Ovary (tissue), 9 donors: Measurements from ENCODE around the gene SUPT4H1. TPM values are rescaled to one million over a fixed set of nuclear protein-coding genes. Genes with fewer than 3 reads are reported as not detected.
A peak's percentile ranks its signal among the peaks of the same experiment; 100 is the strongest.

Experiments
- DNase-seq, 5 donors: peaks; one replicate each; pipeline ENCODE4 v3.0.0-alpha.2; 2019 to 2020
- H3K27ac ChIP-seq, 2 donors: fragments of 200-600 bp; one replicate each; pipeline versions ENCODE4 v1.5.1 to v1.8.0; 2019 to 2022
- H3K27me3 ChIP-seq: fragments of 200-600 bp; one replicate; pipeline ENCODE4 v1.8.0; 2022
- H3K36me3 ChIP-seq: fragments of 200-600 bp; sonication (generic); one replicate; pipeline ENCODE4 v1.5.1; 2019
- H3K4me1 ChIP-seq: one replicate; pipeline ENCODE4 v1.8.1; 2013; ENCODE audit warnings: mild to moderate bottlenecking, moderate library complexity; ENCODE audit not compliant: insufficient read depth
- H3K4me3 ChIP-seq: fragments of 200-600 bp; sonication (generic); one replicate; pipeline ENCODE4 v1.5.1; 2017
- H3K9me3 ChIP-seq, 2 donors: fragments of 200-600 bp in 1 of 2; sonication (generic) in 1 of 2; one replicate each; pipeline versions ENCODE4 v1.5.1 to v1.8.1; 2013 to 2019; ENCODE audit warnings: mild to moderate bottlenecking in 1 of 2, moderate library complexity in 1 of 2
- CTCF ChIP-seq, 3 donors: fragments of 450-650 bp in 2 of 3; fragments of 200-600 bp in 1 of 3; IDR thresholded peaks; one replicate each; pipeline versions ENCODE4 v1.5.1 to v1.8.0; 2016 to 2022; ENCODE audit warnings: antibody characterized with exemption in 3 of 3, mild to moderate bottlenecking in 1 of 3
- EP300 ChIP-seq: sonication (generic); formaldehyde crosslinking; IDR thresholded peaks from one replicate; pipeline ENCODE4 v1.6.1; 2017; ENCODE audit warnings: antibody characterized with exemption
- POLR2A ChIP-seq: fragments of 450-650 bp; IDR thresholded peaks from one replicate; pipeline ENCODE4 v1.6.1; 2017; ENCODE audit warnings: antibody characterized with exemption, mild to moderate bottlenecking, moderate library complexity
- WGBS, 3 donors: extraction: QIAGEN DNeasy Blood & Tissue Kit in 1 of 3; methylation state at CpG; one replicate each; pipeline versions ENCODE4 v1.1.5 to v1.1.7; 2013 to 2017; 5-methylcytosine and 5-hydroxymethylcytosine counted together
- intact Hi-C, 4 donors: fragments of 100-400 bp; cut with DNase I; formaldehyde crosslinking; loops; one replicate each; pipeline versions ENCODE4 v1.11.0 to v1.15.1; 2022 to 2023
- polyA plus RNA-seq, 2 donors: library from polyadenylated mRNA; stranded (reverse); fragments of 200-250 nt in 1 of 2; fragments of 350-450 nt in 1 of 2; fragmentation: Illumina TruSeq in 1 of 2; extraction: RNeasy Lipid Tissue Mini Kit (QIAGEN cat#74804) in 1 of 2; gene quantifications; one replicate each; pipeline ENCODE4 v1.2.3, GENCODE V29; 2013 to 2014
- total RNA-seq, 7 donors: library from RNA; depleted of rRNA in 2 of 7; stranded (reverse); fragments of >200 nt in 2 of 7; fragmentation: NEBNext Ultra II Directional in 3 of 7; extraction: Animal tissue kit (Norgen Biotek cat#: 25700) in 3 of 7; gene quantifications; one replicate each; pipeline versions ENCODE4 v1.1.0 to v1.2.4, GENCODE V29; 2016 to 2023
- donor health status: DM: no; HTN: no; CAD: no; lungs with moderate emphysema.
- donor health status: DM: no; HTN: no; CAD: no.
- donor health status: Bipolar disorder and iron deficiency.
- donor health status: DM: yes; HTN: yes; CAD: no.
- donor health status: DM: no; HTN: no; CAD: no.
- donor health status: DM: yes; HTN: yes; CAD: no.

The SUPT4H1 gene
- total and polyA plus RNA-seq, 9 donors, result 43.7 to 182 (median 66.0) TPM

- no peak for DNase-seq
- no peaks in the 10 kb centered on the region for H3K9me3 ChIP-seq
- no peak overlapping the region for H3K27ac ChIP-seq
- no peaks in the 10 kb centered on the region for H3K27me3 ChIP-seq
- no peak overlapping the region for H3K4me3 ChIP-seq
- no peaks in the 10 kb centered on the region for H3K36me3 ChIP-seq
- intact Hi-C loops, result no loop called here
- no peaks in the 10 kb centered on the region for H3K4me1 ChIP-seq
- TF ChIP-seq POLR2A (no peak), EP300 (no peak), CTCF (IDR thresholded peaks at IDR 0.05) (no peak)
- 76 to 77% (median 76%) methylated on average over 3 of the region's 3 CpGs for WGBS, 3 donors
Observed at GRCh38 chr17:58338454-58338840, 13.6 kb downstream of the SUPT4H1 start.

- Histone ChIP-seq H3K4me1 (no peaks in the 10 kb centered on the region), H3K36me3 (no peaks in the 10 kb centered on the region), H3K9me3 (no peaks in the 10 kb centered on the region), H3K27ac (no peak overlapping the region), H3K4me3 (no peak overlapping the region), H3K27me3 (no peaks in the 10 kb centered on the region)
- 27 to 33% (median 30%) methylated on average over 23 of the region's 23 CpGs for WGBS, 3 donors
- DNase-seq, result peak in 1 of 5 donors; percentile 51
- TF ChIP-seq POLR2A (no peak), EP300 (no peak), CTCF (IDR thresholded peaks at IDR 0.05) (no peak)
- intact Hi-C loops, result no loop called here
Observed at GRCh38 chr17:58337600-58338453, 14.2 kb downstream of the SUPT4H1 start.

GRCh38 chr17:58337210-58337599 is 14.8 kb downstream of the SUPT4H1 start:
- intact Hi-C loops, result no loop called here
- no peak for DNase-seq
- no peaks in the 10 kb centered on the region for H3K9me3 ChIP-seq
- H3K4me1 ChIP-seq, result no peaks in the 10 kb centered on the region
- H3K27me3 ChIP-seq, result no peaks in the 10 kb centered on the region
- no peak overlapping the region for H3K4me3 ChIP-seq
- no peak overlapping the region for H3K27ac ChIP-seq
- TF ChIP-seq POLR2A, result no peak
- TF ChIP-seq EP300, result no peak
- no peak for TF ChIP-seq CTCF (IDR thresholded peaks at IDR 0.05)
- H3K36me3 ChIP-seq, result no peaks in the 10 kb centered on the region
- 22 to 35% (median 22%) methylated on average over 7 of the region's 7 CpGs for WGBS, 3 donors

GRCh38 chr17:58336456-58337209 is 15.4 kb downstream of the SUPT4H1 start:
- no peak for DNase-seq
- intact Hi-C loops, result no loop called here
- H3K27ac ChIP-seq, result no peak overlapping the region
- no peaks in the 10 kb centered on the region for H3K9me3 ChIP-seq
- WGBS, 3 donors, result 28 to 38% (median 35%) methylated on average over 5 of the region's 5 CpGs
- no peaks in the 10 kb centered on the region for H3K4me1 ChIP-seq
- no peaks in the 10 kb centered on the region for H3K36me3 ChIP-seq
- TF ChIP-seq CTCF (IDR thresholded peaks at IDR 0.05) (no peak), POLR2A (no peak), EP300 (no peak)
- H3K4me3 ChIP-seq, result no peak overlapping the region
- no peaks in the 10 kb centered on the region for H3K27me3 ChIP-seq
